Measurements from ENCODE around the gene SDCCAG8. TPM values are rescaled to one million over a fixed set of nuclear protein-coding genes. Genes with fewer than 3 reads are reported as not detected.

SDCCAG8 gene
- total and polyA plus RNA-seq, 2 experiments from 2014 or later: 23.3 to 38.5 TPM

DNA sequence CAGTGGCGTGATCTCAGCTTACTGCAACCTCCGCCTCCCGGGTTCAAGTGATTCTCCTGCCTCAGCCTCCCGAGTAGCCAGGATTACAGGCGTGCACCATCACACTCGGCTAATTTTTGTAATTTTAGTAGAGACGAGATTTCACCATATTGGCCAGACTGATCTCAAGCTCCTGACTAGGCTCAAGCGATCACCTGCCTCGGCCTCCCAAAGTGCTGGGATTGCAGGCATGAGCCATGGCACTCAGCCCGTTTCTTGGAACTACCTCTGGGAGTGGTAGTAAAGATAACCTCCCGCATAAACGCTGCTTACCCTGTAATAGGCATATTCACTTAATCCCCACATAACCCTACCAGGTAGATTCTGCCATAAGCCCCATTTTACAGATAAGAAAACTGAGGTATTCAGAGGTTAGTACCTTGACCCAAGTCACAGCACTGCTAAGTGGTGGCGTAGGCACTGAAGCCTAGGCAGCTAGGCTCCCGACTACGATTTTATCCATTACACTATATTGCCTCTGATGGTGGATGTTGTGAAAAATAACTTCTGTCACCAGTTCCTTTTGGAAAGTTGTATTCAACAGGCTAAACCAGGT is 143.8 kb downstream of the SDCCAG8 start:
- no peak overlapping the region for H3K4me3 ChIP-seq
- TF ChIP-seq, protein P1, sequence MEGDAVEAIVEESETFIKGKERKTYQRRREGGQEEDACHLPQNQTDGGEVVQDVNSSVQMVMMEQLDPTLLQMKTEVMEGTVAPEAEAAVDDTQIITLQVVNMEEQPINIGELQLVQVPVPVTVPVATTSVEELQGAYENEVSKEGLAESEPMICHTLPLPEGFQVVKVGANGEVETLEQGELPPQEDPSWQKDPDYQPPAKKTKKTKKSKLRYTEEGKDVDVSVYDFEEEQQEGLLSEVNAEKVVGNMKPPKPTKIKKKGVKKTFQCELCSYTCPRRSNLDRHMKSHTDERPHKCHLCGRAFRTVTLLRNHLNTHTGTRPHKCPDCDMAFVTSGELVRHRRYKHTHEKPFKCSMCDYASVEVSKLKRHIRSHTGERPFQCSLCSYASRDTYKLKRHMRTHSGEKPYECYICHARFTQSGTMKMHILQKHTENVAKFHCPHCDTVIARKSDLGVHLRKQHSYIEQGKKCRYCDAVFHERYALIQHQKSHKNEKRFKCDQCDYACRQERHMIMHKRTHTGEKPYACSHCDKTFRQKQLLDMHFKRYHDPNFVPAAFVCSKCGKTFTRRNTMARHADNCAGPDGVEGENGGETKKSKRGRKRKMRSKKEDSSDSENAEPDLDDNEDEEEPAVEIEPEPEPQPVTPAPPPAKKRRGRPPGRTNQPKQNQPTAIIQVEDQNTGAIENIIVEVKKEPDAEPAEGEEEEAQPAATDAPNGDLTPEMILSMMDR (IDR thresholded peaks at IDR 0.05; ENCODE audit: low read depth, low read length): no peak
- no peaks in the 10 kb centered on the region for H3K36me3 ChIP-seq
- no peaks in the 10 kb centered on the region for H3K9me3 ChIP-seq (ENCODE audit: low read depth)
- peaks cover 7% of the 10 kb centered on the region for H3K4me1 ChIP-seq (ENCODE audit: low read depth)
- no peaks in the 10 kb centered on the region for H3K27me3 ChIP-seq
- DNase-seq (ENCODE audit: low read depth in 1 of 2, low spot score in 1 of 2): no peak
- no peak overlapping the region for H3K27ac ChIP-seq

DNA sequence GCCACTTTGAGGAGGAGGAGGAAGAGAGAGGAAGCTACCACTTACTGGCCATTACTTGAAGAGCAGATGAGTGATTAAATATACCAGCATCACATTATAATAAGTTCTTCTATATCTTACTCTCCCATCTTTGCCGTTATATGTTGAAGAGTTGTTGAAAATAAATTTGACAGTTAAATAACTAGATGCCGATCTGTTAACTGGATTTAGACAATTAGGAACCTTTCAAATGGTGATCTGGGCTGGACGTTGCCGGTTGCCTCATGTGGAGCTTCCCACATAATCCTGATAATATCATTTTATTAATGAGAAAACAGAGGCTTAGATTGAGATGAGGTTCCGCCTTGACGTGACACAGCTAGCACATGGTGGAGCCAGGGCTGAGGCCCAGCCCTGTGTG is 147.0 kb downstream of the SDCCAG8 start:
- Histone ChIP-seq H3K9me3 (ENCODE audit: low read depth) (no peaks in the 10 kb centered on the region), H3K36me3 (no peaks in the 10 kb centered on the region), H3K4me3 (no peak overlapping the region), H3K27me3 (no peaks in the 10 kb centered on the region), H3K4me1 (ENCODE audit: low read depth) (no peaks in the 10 kb centered on the region), H3K27ac (no peak overlapping the region)
- DNase-seq (ENCODE audit: low read depth in 1 of 2, low spot score in 1 of 2): no peak
- TF ChIP-seq, protein P1 (IDR thresholded peaks at IDR 0.05; ENCODE audit: low read depth, low read length): no peak

DNA sequence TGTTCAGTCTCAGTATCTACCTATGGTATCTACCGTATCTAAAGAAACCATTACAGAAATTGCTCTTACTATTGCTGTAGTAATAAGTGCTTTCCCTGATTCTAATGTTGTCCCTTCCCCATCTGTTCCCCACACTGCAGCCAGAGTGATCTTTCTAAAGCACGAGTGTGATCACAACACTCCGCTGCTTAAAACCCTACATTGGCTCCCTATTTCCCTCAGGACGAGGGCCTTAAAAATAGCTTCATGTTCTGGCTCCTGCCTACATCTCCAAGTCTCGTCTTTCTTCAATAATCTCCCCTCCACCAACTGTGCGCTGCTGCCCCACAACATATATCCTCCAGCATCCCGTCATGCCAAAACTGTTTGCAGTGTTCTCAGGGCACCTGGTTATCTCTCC is 150.6 kb downstream of the SDCCAG8 start:
- Histone ChIP-seq H3K27me3 (no peaks in the 10 kb centered on the region), H3K27ac (no peak overlapping the region), H3K36me3 (no peaks in the 10 kb centered on the region), H3K9me3 (ENCODE audit: low read depth) (no peaks in the 10 kb centered on the region), H3K4me1 (ENCODE audit: low read depth) (no peaks in the 10 kb centered on the region), H3K4me3 (no peak overlapping the region)
- no peak for DNase-seq (ENCODE audit: low read depth in 1 of 2, low spot score in 1 of 2)
- TF ChIP-seq, protein P1 (IDR thresholded peaks at IDR 0.05; ENCODE audit: low read depth, low read length): no peak

DNA sequence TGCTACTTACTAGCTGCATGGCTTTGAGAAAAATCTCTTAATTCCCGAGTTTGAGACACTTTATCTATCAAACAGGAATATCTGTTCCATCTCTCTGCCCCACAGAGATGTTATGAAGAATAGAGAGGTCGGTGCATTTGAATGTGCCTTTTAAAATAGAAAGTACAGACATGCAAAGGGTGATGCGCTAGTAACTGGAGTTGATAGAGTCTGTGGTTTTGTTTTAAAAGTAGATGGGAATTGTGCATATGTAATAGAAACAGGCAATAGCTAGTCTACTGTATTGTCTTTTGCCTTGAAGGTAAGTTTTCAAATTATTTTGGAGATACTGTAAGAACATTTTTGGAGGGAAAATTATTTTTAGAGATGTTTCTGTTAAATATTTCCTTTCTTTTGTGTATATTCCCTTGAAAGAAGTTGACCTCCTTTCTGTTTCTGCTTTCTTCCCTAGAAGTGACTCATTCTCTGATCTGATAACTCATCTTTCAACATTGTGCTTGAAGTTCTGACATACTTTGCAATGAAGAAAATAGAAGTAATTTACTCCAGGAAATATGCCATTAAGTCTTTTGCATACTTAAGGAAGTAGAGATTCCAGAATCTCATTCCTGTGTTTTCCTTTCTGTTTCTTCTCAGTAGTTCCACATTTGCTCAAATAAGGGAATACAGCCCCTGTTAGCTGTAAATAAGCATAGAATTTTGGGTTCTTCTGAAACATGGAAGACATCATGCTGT is 151.6 kb downstream of the SDCCAG8 start:
- peak in 1 of 2 donors; percentile 62 for DNase-seq (ENCODE audit: low read depth in 1 of 2, low spot score in 1 of 2)
- Histone ChIP-seq H3K27me3 (no peaks in the 10 kb centered on the region), H3K27ac (no peak overlapping the region), H3K4me1 (ENCODE audit: low read depth) (no peaks in the 10 kb centered on the region), H3K36me3 (no peaks in the 10 kb centered on the region), H3K9me3 (ENCODE audit: low read depth) (no peaks in the 10 kb centered on the region), H3K4me3 (no peak overlapping the region)
- TF ChIP-seq, protein P1 (IDR thresholded peaks at IDR 0.05; ENCODE audit: low read depth, low read length): no peak

DNA sequence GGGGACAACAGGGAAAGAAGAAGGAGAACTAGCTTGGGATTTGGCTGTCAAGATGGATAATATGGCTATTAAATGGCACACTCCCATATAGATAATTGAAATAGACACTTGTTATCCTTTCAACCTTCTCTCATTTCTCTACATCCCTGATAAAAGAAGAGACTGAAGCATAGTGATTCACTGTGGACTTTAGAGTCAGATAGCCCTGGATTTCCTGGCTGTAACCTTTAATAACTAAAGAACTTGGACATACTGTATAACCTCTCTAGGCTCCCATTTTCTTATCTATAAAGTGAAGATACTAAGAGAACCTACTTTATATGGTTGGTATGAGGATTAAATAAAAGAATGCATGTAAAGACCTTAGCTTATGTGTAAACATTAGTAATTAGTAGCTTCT is 152.6 kb downstream of the SDCCAG8 start:
- H3K4me1 ChIP-seq (ENCODE audit: low read depth): no peaks in the 10 kb centered on the region

More for the DNA sequence above, 152.6 kb downstream of the SDCCAG8 start:
- DNase-seq (ENCODE audit: low read depth in 1 of 2, low spot score in 1 of 2): no peak
- Histone ChIP-seq H3K9me3 (ENCODE audit: low read depth) (no peaks in the 10 kb centered on the region), H3K27ac (no peak overlapping the region), H3K36me3 (no peaks in the 10 kb centered on the region), H3K4me3 (no peak overlapping the region), H3K27me3 (no peaks in the 10 kb centered on the region)
- TF ChIP-seq, protein P1 (IDR thresholded peaks at IDR 0.05; ENCODE audit: low read depth, low read length): no peak
